IPS DF 6.9 (cell line): ENCODE data around the gene MYO18B.

Experiments used
- DNase-seq: peaks from one replicate; pipeline ENCODE4 v3.0.0-alpha.2; 2013; ENCODE audit warnings: low read depth, low spot score
- H3K27ac ChIP-seq: one replicate; pipeline ENCODE4 v1.5.1; 2013; ENCODE audit warnings: low read length, control low read depth
- H3K27me3 ChIP-seq: 2 replicates; pipeline ENCODE4 v1.6.1; 2013; ENCODE audit warnings: mild to moderate bottlenecking, low read length; ENCODE audit not compliant: control insufficient read depth, insufficient read depth
- H3K36me3 ChIP-seq: 2 replicates; pipeline ENCODE4 v1.6.1; 2013; ENCODE audit warnings: low read length; ENCODE audit not compliant: control insufficient read depth, insufficient read depth
- H3K4me1 ChIP-seq: 2 replicates; pipeline ENCODE4 v1.6.1; 2013; ENCODE audit warnings: low read length; ENCODE audit not compliant: control insufficient read depth, insufficient read depth
- H3K4me3 ChIP-seq: 2 replicates; pipeline ENCODE4 v1.5.1; 2013; ENCODE audit warnings: mild to moderate bottlenecking, low read length
- H3K9me3 ChIP-seq: 2 replicates; pipeline ENCODE4 v1.6.1; 2013; ENCODE audit warnings: low read length, inconsistent platforms; ENCODE audit not compliant: control insufficient read depth, insufficient read depth
- WGBS: extraction: QIAGEN DNeasy Blood & Tissue Kit; methylation state at CpG from one replicate; pipeline ENCODE4 v1.1.7; 2013; ENCODE audit warnings: mixed read lengths, missing lambda C conversion rate; ENCODE audit not compliant: insufficient read length, insufficient coverage; 5-methylcytosine and 5-hydroxymethylcytosine counted together

MYO18B gene

GRCh38 chr22:25712661-25713400 is 29.2 kb upstream of the MYO18B start:
- WGBS, result no CpG with 5 or more reads among the region's 7 CpGs
- no peak overlapping the region for H3K27ac ChIP-seq

GRCh38 chr22:25714070-25714469 is 27.9 kb upstream of the MYO18B start:
- Histone ChIP-seq H3K9me3 (no peaks in the 10 kb centered on the region), H3K36me3 (no peaks in the 10 kb centered on the region), H3K27ac (no peak overlapping the region), H3K4me1 (no peaks in the 10 kb centered on the region), H3K27me3 (no peaks in the 10 kb centered on the region), H3K4me3 (no peak overlapping the region)
- no peak for DNase-seq
- WGBS, result no CpG with 5 or more reads among the region's 7 CpGs

More at GRCh38 chr22:25712661-25713400, 29.2 kb upstream of the MYO18B start:
- no peaks in the 10 kb centered on the region for H3K9me3 ChIP-seq
- H3K36me3 ChIP-seq, result no peaks in the 10 kb centered on the region
- H3K4me1 ChIP-seq, result no peaks in the 10 kb centered on the region
- DNase-seq, result no peak
- no peak overlapping the region for H3K4me3 ChIP-seq
- no peaks in the 10 kb centered on the region for H3K27me3 ChIP-seq

- Histone ChIP-seq H3K9me3 (no peaks in the 10 kb centered on the region), H3K27me3 (no peaks in the 10 kb centered on the region), H3K36me3 (no peaks in the 10 kb centered on the region), H3K4me1 (no peaks in the 10 kb centered on the region), H3K4me3 (no peak overlapping the region), H3K27ac (no peak overlapping the region)
- WGBS, result no CpG with 5 or more reads among the region's 6 CpGs
- DNase-seq, result no peak
These were observed 27.2 kb upstream of the MYO18B start for GRCh38 chr22:25714739-25715138.

GRCh38 chr22:25716637-25717036 is 25.4 kb upstream of the MYO18B start:
- DNase-seq, result no peak
- Histone ChIP-seq H3K27ac (no peak overlapping the region), H3K9me3 (no peaks in the 10 kb centered on the region), H3K36me3 (no peaks in the 10 kb centered on the region), H3K4me1 (no peaks in the 10 kb centered on the region), H3K4me3 (no peak overlapping the region), H3K27me3 (no peaks in the 10 kb centered on the region)
- no CpG with 5 or more reads among the region's 10 CpGs for WGBS

DNA sequence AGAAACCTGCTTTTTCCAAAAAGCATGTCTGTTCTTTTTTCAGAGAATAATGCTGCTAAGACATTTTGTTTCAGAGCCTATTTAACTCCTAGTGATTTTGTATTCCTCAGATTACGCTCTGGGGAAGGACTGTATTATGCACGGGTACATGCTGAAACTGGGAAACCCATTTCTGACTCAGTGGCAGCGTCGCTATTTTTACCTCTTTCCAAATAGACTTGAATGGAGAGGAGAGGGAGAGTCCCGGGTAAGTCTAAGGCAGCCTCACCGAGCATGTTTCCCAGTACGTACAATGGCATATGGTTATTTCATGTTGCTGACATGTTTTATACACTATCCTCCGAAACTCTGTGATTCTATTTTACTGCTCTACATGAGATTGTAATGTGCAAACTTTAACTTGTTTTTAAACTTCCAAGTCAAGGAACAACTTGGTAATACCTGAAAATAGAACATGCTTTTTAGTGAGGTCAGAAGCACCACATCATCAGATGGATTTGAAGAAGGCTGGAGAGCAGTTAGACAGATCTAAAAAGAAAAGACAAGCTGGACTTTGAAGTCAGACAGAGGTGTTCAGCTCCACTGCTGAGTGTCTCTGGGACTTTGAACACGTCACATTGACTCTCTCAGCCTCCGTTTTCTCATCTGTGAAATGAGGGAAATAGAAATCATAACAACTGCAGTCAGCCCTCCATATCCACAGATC is 23.7 kb upstream of the MYO18B start:
- no peaks in the 10 kb centered on the region for H3K9me3 ChIP-seq
- H3K4me3 ChIP-seq, result no peak overlapping the region
- H3K27me3 ChIP-seq, result no peaks in the 10 kb centered on the region
- H3K27ac ChIP-seq, result no peak overlapping the region
- no peak for DNase-seq
- no peaks in the 10 kb centered on the region for H3K36me3 ChIP-seq
- no CpG with 5 or more reads among the region's 10 CpGs for WGBS
- no peaks in the 10 kb centered on the region for H3K4me1 ChIP-seq

GRCh38 chr22:25722223-25722622 is 19.8 kb upstream of the MYO18B start:
- Histone ChIP-seq H3K9me3 (no peaks in the 10 kb centered on the region), H3K4me1 (no peaks in the 10 kb centered on the region), H3K36me3 (no peaks in the 10 kb centered on the region), H3K27me3 (no peaks in the 10 kb centered on the region), H3K27ac (no peak overlapping the region), H3K4me3 (no peak overlapping the region)
- no CpG with 5 or more reads among the region's 16 CpGs for WGBS
- DNase-seq, result no peak

- no peak overlapping the region for H3K27ac ChIP-seq
- DNase-seq, result no peak
- H3K36me3 ChIP-seq, result no peaks in the 10 kb centered on the region
- no peaks in the 10 kb centered on the region for H3K9me3 ChIP-seq
- no peaks in the 10 kb centered on the region for H3K27me3 ChIP-seq
- no CpG with 5 or more reads among the region's 3 CpGs for WGBS
- no peaks in the 10 kb centered on the region for H3K4me1 ChIP-seq
- H3K4me3 ChIP-seq, result no peak overlapping the region
These were observed 19.4 kb upstream of the MYO18B start for GRCh38 chr22:25722626-25723025.

DNA sequence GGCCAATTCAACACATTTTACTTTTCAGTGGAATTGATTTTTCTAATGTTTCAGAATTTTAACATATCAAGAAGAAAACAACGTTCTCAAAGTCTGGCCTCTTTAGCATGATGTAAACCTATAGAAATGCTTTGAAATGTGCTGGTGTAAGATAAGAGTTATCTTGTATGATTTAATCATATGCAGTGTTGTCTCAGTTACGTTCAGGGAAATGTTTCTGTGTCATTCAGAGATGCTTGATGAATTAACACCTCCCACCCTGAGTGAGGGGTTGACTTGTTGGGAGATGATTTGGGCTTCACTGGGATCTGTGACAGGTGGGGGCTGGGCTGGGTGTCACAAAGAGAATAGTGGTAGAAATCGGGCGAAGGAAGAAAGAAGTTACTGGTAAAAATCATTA is 15.7 kb upstream of the MYO18B start:
- H3K4me3 ChIP-seq, result no peak overlapping the region
- no peaks in the 10 kb centered on the region for H3K27me3 ChIP-seq
- no peak for DNase-seq
- H3K27ac ChIP-seq, result no peak overlapping the region
- H3K36me3 ChIP-seq, result no peaks in the 10 kb centered on the region
- no CpG with 5 or more reads among the region's 4 CpGs for WGBS
- no peaks in the 10 kb centered on the region for H3K9me3 ChIP-seq
- peaks cover 3% of the 10 kb centered on the region; the same call in 1 of the 2 replicates for H3K4me1 ChIP-seq

- no peaks in the 10 kb centered on the region for H3K9me3 ChIP-seq
- H3K27ac ChIP-seq, result no peak overlapping the region
- H3K27me3 ChIP-seq, result no peaks in the 10 kb centered on the region
- no peaks in the 10 kb centered on the region for H3K36me3 ChIP-seq
- no CpG with 5 or more reads among the region's 7 CpGs for WGBS
- no peak overlapping the region for H3K4me3 ChIP-seq
- peaks cover 3% of the 10 kb centered on the region; the same call in 1 of the 2 replicates for H3K4me1 ChIP-seq
- no peak for DNase-seq
These were observed 13.9 kb upstream of the MYO18B start for GRCh38 chr22:25728071-25728470.

DNA sequence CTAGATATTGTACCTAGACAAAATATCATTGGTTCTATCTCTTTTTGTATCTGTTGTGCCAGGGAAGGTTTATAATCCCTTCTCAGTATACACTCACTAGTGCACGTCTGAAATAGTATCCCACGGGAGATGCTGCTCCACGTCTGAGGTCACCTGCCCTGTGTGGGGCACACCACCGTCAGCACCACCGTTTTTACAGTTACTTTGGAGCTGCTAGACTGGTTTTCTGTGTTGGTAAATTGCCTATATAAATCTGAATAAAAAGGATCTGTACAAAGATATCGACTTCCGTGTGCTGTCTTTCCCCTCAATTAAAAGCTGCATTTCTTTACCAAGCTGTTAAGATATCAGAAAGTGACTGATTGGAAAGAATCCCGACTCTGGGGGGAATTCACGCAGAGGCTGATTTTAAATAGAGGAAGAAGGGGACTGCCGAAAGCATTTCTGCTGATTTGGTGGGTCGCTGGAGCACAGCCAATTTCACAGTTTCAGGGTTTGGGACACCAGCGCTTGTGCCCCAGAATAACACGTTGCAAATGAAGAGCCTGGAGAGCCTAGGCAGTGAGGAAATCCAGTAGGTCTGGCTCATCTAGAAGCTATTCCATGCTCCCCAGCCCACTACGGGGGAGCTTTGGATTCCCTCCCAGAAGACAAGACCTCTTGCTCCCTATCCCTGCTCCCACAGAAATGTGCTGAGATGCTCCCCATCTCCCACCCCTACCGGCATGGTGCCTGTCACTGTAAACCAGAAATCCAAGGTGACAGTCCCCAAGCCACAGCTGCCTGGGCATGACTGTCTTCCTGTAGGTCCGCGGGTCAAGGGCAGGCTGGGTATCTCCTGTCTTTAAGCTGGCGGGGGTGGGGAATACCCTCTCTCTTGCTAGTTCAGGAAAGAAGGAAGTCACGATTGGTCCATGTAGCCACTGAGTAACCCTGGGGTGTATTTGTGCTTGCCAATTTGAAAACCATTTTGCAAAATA is 12.7 kb upstream of the MYO18B start:
- no peak overlapping the region for H3K27ac ChIP-seq
- no peaks in the 10 kb centered on the region for H3K9me3 ChIP-seq
- H3K36me3 ChIP-seq, result no peaks in the 10 kb centered on the region
- WGBS, result no CpG with 5 or more reads among the region's 19 CpGs
- no peak overlapping the region for H3K4me3 ChIP-seq
- no peaks in the 10 kb centered on the region for H3K27me3 ChIP-seq
- no peak for DNase-seq
- peaks cover 3% of the 10 kb centered on the region; the same call in 1 of the 2 replicates for H3K4me1 ChIP-seq
